NCI-H128 (cell line): ENCODE data around the gene GYG2.
"Not testable (repeated sequence)": the region's sequence is repeated elsewhere in the genome, so short reads cannot be mapped to it uniquely, and the experiment has no call there.

Source experiments
- DNase-seq: peaks from one replicate; lab custom pipeline; 2025; ENCODE audit not compliant: unreplicated experiment; lab: John Stamatoyannopoulos, UW

Gene GYG2

GRCh38 chrX:2898846-2899512, 70.2 kb downstream of the GYG2 start:
- DNase-seq = no peak

GRCh38 chrX:2901367-2902036, 72.8 kb downstream of the GYG2 start:
- no peak for DNase-seq

GRCh38 chrX:2902841-2903240, 74.1 kb downstream of the GYG2 start:
- DNase-seq = no peak

DNA sequence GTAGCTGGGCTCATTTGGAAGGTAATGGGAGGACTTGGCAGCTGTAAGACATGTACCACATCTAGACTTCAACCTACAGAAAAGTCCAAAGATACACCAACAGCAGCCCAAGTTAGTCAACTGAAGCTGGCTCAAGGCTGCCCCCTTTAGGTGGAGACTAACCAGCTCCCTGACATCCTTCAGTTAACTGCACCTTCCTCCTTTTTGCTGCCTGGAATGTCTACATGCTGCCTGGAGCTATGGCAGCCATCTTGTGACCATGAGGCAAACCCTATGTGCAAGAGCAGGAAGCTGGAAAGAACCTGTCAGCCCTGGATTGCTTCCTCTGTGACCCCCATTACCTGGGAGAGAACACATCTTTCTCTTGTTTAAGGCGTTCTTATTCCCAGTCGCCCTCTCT, 74.6 kb downstream of the GYG2 start:
- DNase-seq = no peak

- DNase-seq = no peak
These were observed 78.6 kb downstream of the GYG2 start for GRCh38 chrX:2907295-2907694.

DNA sequence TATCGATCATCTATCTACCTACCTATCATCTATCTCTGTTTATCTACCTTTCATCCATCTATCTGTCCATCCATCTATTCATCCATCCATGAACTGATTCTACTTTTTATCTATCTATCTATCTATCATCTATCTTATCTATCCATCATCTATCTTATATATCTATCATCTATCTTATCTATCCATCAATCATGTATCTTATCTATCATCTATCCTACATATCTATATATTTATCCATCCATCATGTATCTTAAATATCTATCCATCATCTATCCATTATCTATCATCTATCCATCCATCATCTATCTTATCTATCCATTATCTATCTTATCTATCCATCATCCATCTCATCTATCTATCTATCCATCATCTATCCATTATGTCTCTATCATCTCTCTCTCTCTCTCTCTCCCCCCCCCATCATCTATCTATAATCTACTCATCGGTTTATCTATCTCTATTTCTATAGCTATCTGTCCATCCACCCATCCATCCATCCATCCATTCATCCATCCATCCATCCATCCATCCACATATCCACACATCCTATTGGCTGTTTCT, 79.5 kb downstream of the GYG2 start:
- no peak for DNase-seq

DNA sequence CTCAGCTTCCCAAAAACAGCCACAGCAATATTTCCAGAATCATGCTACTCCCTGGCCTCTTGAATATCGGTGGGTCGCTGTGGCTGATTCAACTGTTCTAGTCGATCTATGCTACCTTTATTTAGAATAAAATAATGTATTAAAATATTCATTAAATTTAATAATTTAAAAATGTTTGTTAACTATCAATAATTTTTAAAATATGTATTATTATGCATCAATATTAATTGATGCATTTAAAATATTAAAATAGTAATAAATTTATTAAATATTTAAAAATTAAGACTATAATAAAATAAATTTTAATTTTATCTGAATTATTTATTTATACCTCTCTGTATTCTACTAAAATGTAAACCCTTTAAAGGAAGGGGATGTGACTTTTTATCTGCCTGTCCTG, 81.4 kb downstream of the GYG2 start:
- DNase-seq = no peak

GRCh38 chrX:2913118-2913517, 84.4 kb downstream of the GYG2 start:
- no peak for DNase-seq

DNA sequence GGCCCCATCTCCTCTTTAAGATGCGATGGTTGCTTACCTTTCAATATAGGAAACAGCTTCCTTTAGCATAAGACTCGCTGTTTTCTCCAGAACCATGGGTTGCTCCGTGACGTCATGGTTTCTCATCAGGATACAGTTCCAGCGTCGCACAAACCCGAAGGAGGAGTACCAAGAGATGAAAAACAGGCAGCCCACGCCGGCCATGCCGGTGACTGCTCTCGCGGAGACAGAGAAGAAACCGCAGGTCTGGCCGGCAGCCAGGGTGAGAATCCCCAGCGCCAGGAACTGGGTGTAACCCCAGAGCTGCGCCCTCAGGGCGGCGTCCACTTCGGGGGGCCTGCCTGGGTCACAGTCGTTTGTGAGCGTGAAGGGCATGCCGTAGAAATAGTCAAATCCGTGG, 89.0 kb downstream of the GYG2 start:
- DNase-seq = no peak

GRCh38 chrX:2921193-2921592, 92.5 kb downstream of the GYG2 start:
- no peak for DNase-seq

GRCh38 chrX:2921750-2922149, 93.0 kb downstream of the GYG2 start:
- no peak for DNase-seq

DNA sequence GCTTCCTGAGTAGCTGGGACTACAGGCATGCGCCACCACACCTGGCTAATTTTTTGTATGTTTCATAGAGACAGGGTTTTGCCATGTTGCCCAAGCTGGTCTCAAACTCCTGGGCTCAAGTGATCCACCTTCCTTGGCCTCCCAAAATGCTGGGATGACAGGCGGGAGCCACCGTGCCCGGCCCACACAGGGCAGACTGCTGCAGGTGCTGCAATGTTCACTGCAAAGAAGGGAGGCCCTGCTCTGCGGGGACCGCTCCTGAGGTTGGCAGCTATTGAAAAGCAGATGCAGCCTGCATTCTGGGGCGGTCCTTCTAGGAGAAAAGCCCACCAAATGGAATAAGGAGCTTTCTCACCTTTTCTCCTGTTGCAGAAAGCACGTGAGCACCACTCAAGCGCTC, 95.4 kb downstream of the GYG2 start:
- no peak for DNase-seq

GRCh38 chrX:2926255-2926654, 97.5 kb downstream of the GYG2 start:
- DNase-seq = not testable (repeated sequence)

DNA sequence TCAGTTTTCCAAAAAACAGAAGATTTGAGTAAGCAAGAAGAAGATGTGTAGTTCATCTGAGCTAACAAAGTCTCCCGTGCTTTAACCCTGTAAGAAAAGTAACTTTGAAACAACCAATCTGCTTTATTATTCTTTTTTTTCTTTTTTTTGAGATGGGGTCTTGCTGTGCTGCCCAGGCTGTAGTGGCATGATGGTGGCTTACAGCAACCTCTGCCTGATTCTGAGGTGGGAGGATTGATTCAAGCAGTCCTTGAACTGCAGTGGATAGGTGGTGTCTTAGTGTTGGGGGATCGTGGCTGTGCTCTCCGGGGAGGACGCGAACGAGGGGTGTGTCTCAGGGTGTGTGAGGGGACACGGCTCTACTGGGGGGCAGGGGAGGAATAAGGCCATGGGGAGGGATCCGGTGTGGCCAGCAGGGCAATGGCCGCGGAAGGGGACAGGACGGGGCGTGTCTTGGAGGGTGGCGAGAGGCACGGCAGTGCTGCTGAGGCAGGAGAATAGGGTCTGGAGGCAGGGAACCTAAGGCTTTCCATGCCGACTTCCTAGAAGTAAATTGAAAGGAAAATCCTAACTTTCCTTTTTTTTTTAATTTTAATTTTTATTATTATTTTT, 98.0 kb downstream of the GYG2 start:
- DNase-seq = no peak

- no peak for DNase-seq
These were observed 99.5 kb downstream of the GYG2 start for GRCh38 chrX:2928191-2928582.

- DNase-seq = no peak
These were observed 100.1 kb downstream of the GYG2 start, which contains the start of gene ARSD for GRCh38 chrX:2928583-2929434. Gene ARSD, minus strand, starts transcription at chrX:2929339. Its CDS starts 64 bp downstream, at chrX:2929275.

DNA sequence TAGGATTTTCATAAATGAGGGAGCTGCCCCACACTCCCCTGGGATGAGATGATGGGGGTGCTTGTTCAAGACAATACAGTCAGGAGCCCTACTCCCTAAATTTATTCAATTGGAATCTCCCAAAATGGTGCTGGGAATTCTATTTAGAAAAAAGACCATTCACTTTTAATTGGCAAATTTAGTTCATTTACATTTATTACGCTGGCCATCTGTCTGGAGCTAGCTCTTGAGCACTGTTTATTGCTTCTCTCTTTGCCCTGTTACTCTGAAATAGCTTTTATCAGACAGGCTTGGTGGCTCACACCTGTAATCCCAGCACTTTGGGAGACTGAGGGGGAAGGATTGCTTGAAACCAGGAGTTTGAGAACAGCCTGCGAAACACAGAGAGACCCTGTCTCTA, 102.4 kb downstream of the GYG2 start:
- DNase-seq = no peak

DNA sequence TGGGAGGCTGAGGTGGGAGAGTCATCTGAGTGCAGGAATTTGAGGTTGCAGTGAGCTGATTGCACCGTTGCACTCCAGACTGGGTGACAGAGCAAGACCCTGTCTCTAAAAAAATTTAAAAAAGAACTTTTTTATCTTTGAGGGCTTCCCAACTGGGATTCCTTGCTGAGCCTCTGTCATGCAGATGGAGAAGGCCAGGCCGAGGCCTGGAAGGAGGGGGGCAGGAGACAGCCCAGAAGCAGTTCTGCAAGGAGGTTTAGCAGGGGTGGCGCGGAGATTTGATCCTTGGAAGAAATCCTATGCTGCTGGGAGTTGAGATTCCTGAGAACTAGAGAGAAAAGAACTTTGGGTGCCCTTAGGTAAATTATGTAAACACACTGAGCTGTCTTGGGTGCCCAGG, 102.9 kb downstream of the GYG2 start:
- no peak for DNase-seq
